H1 (cell line): ENCODE results near the gene IRF9. TPM values are rescaled to one million over a fixed set of nuclear protein-coding genes. Genes with fewer than 3 reads are reported as not detected.

Experiments
- CTCF ChIA-PET: fragments of 300-600 bp; sonication (Branson Sonifier 250); formaldehyde crosslinking; loops from one replicate; lab custom pipeline; 2021; ENCODE audit not compliant: partially characterized antibody; lab: Charles Lee
- POLR2A ChIA-PET: fragments of 300-600 bp; sonication (Branson Sonifier 250); formaldehyde crosslinking; loops from one replicate; lab custom pipeline; 2021; ENCODE audit warnings: inconsistent platforms; ENCODE audit not compliant: partially characterized antibody; lab: Charles Lee
- DNase-seq, 2 experiments: peaks; one replicate each; pipeline versions ENCODE4 v3.0.0 to v3.0.0-alpha.2; 2010 to 2022; ENCODE audit warnings: low spot score in 2 of 2, low read depth in 1 of 2, mixed read lengths in 1 of 2
- FAIRE-seq: peaks from 2 replicates; lab custom pipeline; 2011; peaks lifted over from hg19 to GRCh38; lab: Jason Lieb, UNC
- H2AFZ ChIP-seq: 2 replicates; pipeline ENCODE4 v1.8.1; 2012; ENCODE audit warnings: low read length, inconsistent platforms
- H2AK5ac ChIP-seq: 2 replicates; pipeline ENCODE4 v1.6.1; 2013; ENCODE audit warnings: low read depth, low read length
- H2BK120ac ChIP-seq: replicated peaks from 2 replicates; pipeline ENCODE3; 2013; ENCODE audit warnings: low read depth, low read length, inconsistent platforms
- H2BK12ac ChIP-seq: 2 replicates; pipeline ENCODE4 v1.6.1; 2013; ENCODE audit warnings: low read depth, low read length
- H2BK15ac ChIP-seq: 2 replicates; pipeline ENCODE4 v1.6.1; 2013; ENCODE audit warnings: low read length
- H2BK20ac ChIP-seq: 2 replicates; pipeline ENCODE4 v1.6.1; 2013; ENCODE audit warnings: low read length
- H2BK5ac ChIP-seq: 2 replicates; pipeline ENCODE4 v1.6.1; 2013; ENCODE audit warnings: low read depth, low read length
- H3K14ac ChIP-seq: 2 replicates; pipeline ENCODE4 v1.6.1; 2013; ENCODE audit warnings: inconsistent platforms; ENCODE audit not compliant: insufficient read length
- H3K18ac ChIP-seq: 2 replicates; pipeline ENCODE4 v1.6.1; 2013; ENCODE audit warnings: low read length; ENCODE audit errors: extremely low read depth
- H3K23ac ChIP-seq: 2 replicates; pipeline ENCODE4 v1.6.1; 2013; ENCODE audit warnings: inconsistent platforms; ENCODE audit not compliant: insufficient read length
- H3K23me2 ChIP-seq: 2 replicates; pipeline ENCODE4 v1.6.1; 2013; ENCODE audit warnings: low read depth, low read length
- H3K27ac ChIP-seq: 2 replicates; pipeline ENCODE4 v1.6.1; 2011; ENCODE audit warnings: low read depth, low read length, inconsistent platforms
- H3K27me3 ChIP-seq, 4 experiments: replicated peaks in 1 of 4; 1 replicate in 1 of 4; 2 replicates in 3 of 4; pipeline versions ENCODE4 v1.6.1 to v1.8.1; 2011 to 2013; ENCODE audit warnings: low read length in 3 of 4, mild to moderate bottlenecking in 3 of 4, inconsistent platforms in 2 of 4, mixed read lengths in 2 of 4, moderate library complexity in 1 of 4; ENCODE audit not compliant: control insufficient read depth in 3 of 4, insufficient read depth in 3 of 4; ENCODE audit errors: extremely low read depth in 1 of 4
- H3K36me3 ChIP-seq, 4 experiments: 2 replicates each; pipeline versions ENCODE4 v1.6.1 to v1.8.1; 2011 to 2013; ENCODE audit warnings: mild to moderate bottlenecking in 4 of 4, low read length in 3 of 4, moderate library complexity in 2 of 4, control low read depth in 1 of 4, inconsistent platforms in 1 of 4; ENCODE audit not compliant: insufficient read depth in 4 of 4, control insufficient read depth in 2 of 4
- H3K4ac ChIP-seq: replicated peaks from 2 replicates; pipeline ENCODE3; 2013; ENCODE audit warnings: low read length, low read depth, mixed read lengths, inconsistent platforms; ENCODE audit not compliant: insufficient read length
- H3K4me1 ChIP-seq, 4 experiments: replicated peaks in 1 of 4; 1 replicate in 1 of 4; 2 replicates in 3 of 4; pipeline versions ENCODE4 v1.6.1 to v1.8.1; 2011 to 2013; ENCODE audit warnings: low read length in 3 of 4, inconsistent platforms in 2 of 4, mixed read lengths in 1 of 4; ENCODE audit not compliant: insufficient read depth in 4 of 4, control insufficient read depth in 3 of 4
- H3K4me2 ChIP-seq, 2 experiments: 2 replicates each; pipeline versions ENCODE4 v1.6.1 to v1.8.1; 2011 to 2013; ENCODE audit warnings: low read depth in 2 of 2, low read length in 2 of 2, control low read depth in 1 of 2, inconsistent platforms in 1 of 2, mild to moderate bottlenecking in 1 of 2; ENCODE audit not compliant: insufficient read depth in 1 of 2
- H3K4me3 ChIP-seq, 4 experiments: fragments of 200-600, 300-600 bp in 1 of 4; sonication (generic), shearing (Covaris generic), sonication (Bioruptor Twin) in 1 of 4; 2 replicates each; pipeline versions ENCODE4 v1.5.1 to v1.8.1; 2011 to 2016; ENCODE audit warnings: low read length in 4 of 4, low read depth in 3 of 4, control low read depth in 2 of 4, inconsistent platforms in 2 of 4, mild to moderate bottlenecking in 2 of 4, mixed read lengths in 1 of 4, moderate library complexity in 1 of 4; ENCODE audit not compliant: insufficient read depth in 2 of 4; ENCODE audit errors: extremely low read depth in 1 of 4
- H3K56ac ChIP-seq: replicated peaks from 2 replicates; pipeline ENCODE3; 2013; ENCODE audit warnings: low read depth, mild to moderate bottlenecking, mixed read lengths, low read length, inconsistent platforms; ENCODE audit not compliant: insufficient read length
- H3K79me1 ChIP-seq: 2 replicates; pipeline ENCODE4 v1.6.1; 2013; ENCODE audit warnings: low read depth, low read length, control low read depth
- H3K79me2 ChIP-seq, 2 experiments: 2 replicates each; pipeline versions ENCODE4 v1.6.1 to v1.8.1; 2012 to 2013; ENCODE audit warnings: low read length in 2 of 2, mild to moderate bottlenecking in 2 of 2, inconsistent platforms in 1 of 2; ENCODE audit not compliant: insufficient read depth in 2 of 2, control insufficient read depth in 1 of 2
- H3K9ac ChIP-seq, 4 experiments: replicated peaks in 1 of 4; 1 replicate in 1 of 4; 2 replicates in 3 of 4; pipeline versions ENCODE4 v1.6.1 to v1.8.1; 2011 to 2013; ENCODE audit warnings: low read depth in 3 of 4, low read length in 3 of 4, control low read depth in 2 of 4, mild to moderate bottlenecking in 2 of 4, moderate library complexity in 2 of 4, inconsistent platforms in 1 of 4; ENCODE audit errors: extremely low read depth in 1 of 4
- H3K9me3 ChIP-seq, 2 experiments: 2 replicates each; pipeline versions ENCODE4 v1.6.1 to v1.8.1; 2012 to 2013; ENCODE audit warnings: mild to moderate bottlenecking in 2 of 2, moderate library complexity in 2 of 2, control low read depth in 1 of 2, inconsistent platforms in 1 of 2, low read depth in 1 of 2, low read length in 1 of 2, mixed read lengths in 1 of 2; ENCODE audit not compliant: insufficient read depth in 2 of 2
- H4K20me1 ChIP-seq, 2 experiments: replicated peaks in 1 of 2; 2 replicates each; pipeline versions ENCODE3 to v1.8.1; 2011 to 2013; ENCODE audit warnings: inconsistent platforms in 2 of 2, low read length in 2 of 2, mild to moderate bottlenecking in 1 of 2; ENCODE audit not compliant: insufficient read depth in 2 of 2, control insufficient read depth in 1 of 2
- H4K5ac ChIP-seq: 2 replicates; pipeline ENCODE4 v1.6.1; 2013; ENCODE audit warnings: low read length, low read depth, mixed read lengths, inconsistent platforms; ENCODE audit not compliant: insufficient read length
- H4K8ac ChIP-seq: 2 replicates; pipeline ENCODE4 v1.8.0; 2013; ENCODE audit warnings: mild to moderate bottlenecking, moderate library complexity, low read length, inconsistent platforms; ENCODE audit not compliant: insufficient read depth; ENCODE audit errors: extremely low read depth
- H4K91ac ChIP-seq: replicated peaks from 2 replicates; pipeline ENCODE3; 2013; ENCODE audit warnings: low read length, mixed read lengths, inconsistent platforms; ENCODE audit not compliant: insufficient read length
- CTCF ChIP-seq, 3 experiments: IDR thresholded peaks; 1 replicate in 2 of 3; 2 replicates in 1 of 3; pipeline versions ENCODE4 v1.5.1 to v1.6.1; 2011; ENCODE audit warnings: low read length in 3 of 3, mild to moderate bottlenecking in 3 of 3, inconsistent platforms in 2 of 3, low read depth in 1 of 3, moderate library complexity in 1 of 3; ENCODE audit not compliant: insufficient read depth in 1 of 3; ENCODE audit errors: control extremely low read depth in 1 of 3
- EZH2 ChIP-seq: fragments of 200-600 bp; sonication (generic); IDR thresholded peaks from 2 replicates; pipeline ENCODE4 v1.7.1; 2012; ENCODE audit warnings: low read depth, mild to moderate bottlenecking, moderate library complexity, low read length, inconsistent platforms; ENCODE audit not compliant: severe bottlenecking
- FOSL1 ChIP-seq: IDR thresholded peaks from 2 replicates; pipeline ENCODE4 v1.6.1; 2011; ENCODE audit warnings: mild to moderate bottlenecking, low read depth, low read length, moderate library complexity; ENCODE audit not compliant: insufficient read depth
- KDM4A ChIP-seq: IDR thresholded peaks from one replicate; pipeline ENCODE4 v1.7.1; 2012; ENCODE audit warnings: low read depth, mild to moderate bottlenecking, moderate library complexity, low read length, inconsistent platforms; ENCODE audit not compliant: severe bottlenecking
- USF2 ChIP-seq: IDR thresholded peaks from 2 replicates; pipeline ENCODE4 v1.6.1; 2011; ENCODE audit warnings: low read length, improper control_type of control experiment
- WGBS, 2 experiments: shearing (Covaris generic) in 1 of 2; methylation state at CpG; one replicate each; pipeline versions ENCODE4 v1.1.6 to v1.1.7; 2013 to 2015; ENCODE audit warnings: low lambda C conversion rate in 2 of 2, mixed read lengths in 2 of 2, inconsistent platforms in 1 of 2, low coverage in 1 of 2, missing lambda C conversion rate in 1 of 2; ENCODE audit not compliant: insufficient replicate concordance in 2 of 2, insufficient coverage in 1 of 2, insufficient read length in 1 of 2; ENCODE audit errors: extremely low coverage in 1 of 2, missing lambda C conversion rate in 1 of 2; 5-methylcytosine and 5-hydroxymethylcytosine counted together
- polyA plus RNA-seq, 7 experiments: library from polyadenylated mRNA; depleted of rRNA in 3 of 7; stranded (reverse) in 5 of 7; unstranded in 2 of 7; fragments of >200 nt in 5 of 7; fragments of 200-250 nt in 2 of 7; gene quantifications; 1 replicate in 5 of 7; 2 replicates in 1 of 7; 4 replicates in 1 of 7; pipeline versions ENCODE4 v1.2.1 to v1.2.3, GENCODE V29; 2011 to 2013; ENCODE audit warnings: missing spikeins in 2 of 7, mixed read lengths in 2 of 7
- total RNA-seq: library from RNA; stranded (reverse); fragmentation: NEBNext Ultra II Directional; extraction: Animal tissue kit (Norgen Biotek cat#: 25700); gene quantifications from 2 replicates; pipeline ENCODE4 v1.2.1, GENCODE V29; 2021

IRF9 gene
- total and polyA plus RNA-seq, 2 of the 8 experiments (the other 6 are each of a cell fraction or from before 2014, with no cell fraction given) = 11.4 to 13.2 TPM

GRCh38 chr14:24150061-24150460, 11.0 kb upstream of the IRF9 start:
- no peak overlapping the region for H4K5ac ChIP-seq
- H3K36me3 ChIP-seq = peaks cover 17 to 37% (median 35%) of the 10 kb centered on the region in 4 experiments
- H2BK15ac ChIP-seq = no peak overlapping the region
- H2BK12ac ChIP-seq = no peak overlapping the region
- POLR2A ChIA-PET = interaction anchor here (0.8 to 9.6 kb wide), 13 partner anchors 9 to 92 kb away, joined by 3 to 86 read pairs (median 5); partner anchors contain the start of genes DCAF11, EMC9, IRF9 and NRL
- CTCF ChIA-PET = interaction anchor here (0.7 to 3.4 kb wide), 6 partner anchors 8 to 92 kb away, joined by 3 to 26 read pairs (median 4); partner anchors contain the start of genes EMC9, IRF9 and PSME1
- 90% methylated on average over 9 of the region's 9 CpGs; no CpG with 5 or more reads in 1 of the 2 experiments for WGBS, 2 experiments
- peaks cover 0 to 10% (median 7%) of the 10 kb centered on the region in 4 experiments; a peak in 5 of 7 replicates for H3K4me1 ChIP-seq
- no peak overlapping the region for H3K14ac ChIP-seq
- H3K18ac ChIP-seq = no peak overlapping the region
- H3K23ac ChIP-seq = no peak overlapping the region
- H3K4me2 ChIP-seq = no peak overlapping the region
- no peak overlapping the region for H3K9ac ChIP-seq
- H3K4me3 ChIP-seq = no peak overlapping the region
- H2BK5ac ChIP-seq = no peak overlapping the region
- DNase-seq (no peak), FAIRE-seq (no peak)
- no peak overlapping the region for H4K91ac ChIP-seq
- peaks cover 0 to 28% of the 10 kb centered on the region in 2 experiments; a peak in 3 of 4 replicates for H3K79me2 ChIP-seq
- no peak overlapping the region for H3K27ac ChIP-seq
- peaks cover 0 to 22% of the 10 kb centered on the region in 2 experiments for H4K20me1 ChIP-seq
- no peak overlapping the region for H3K4ac ChIP-seq
- no peak overlapping the region for H3K56ac ChIP-seq
- H4K8ac ChIP-seq = no peak overlapping the region
- no peak overlapping the region for H2AK5ac ChIP-seq
- H2BK20ac ChIP-seq = no peak overlapping the region
- no peak overlapping the region for H2BK120ac ChIP-seq
- peaks cover 10% of the 10 kb centered on the region for H3K23me2 ChIP-seq
- no peaks in the 10 kb centered on the region for H3K9me3 ChIP-seq
- peaks cover 11% of the 10 kb centered on the region; the same call in 1 of the 2 replicates for H3K79me1 ChIP-seq
- H2AFZ ChIP-seq = no peak overlapping the region
- no peaks in the 10 kb centered on the region for H3K27me3 ChIP-seq
- no peak for TF ChIP-seq USF2
- TF ChIP-seq KDM4A = no peak
- TF ChIP-seq EZH2 = no peak
- no peak for TF ChIP-seq FOSL1
- no peak for TF ChIP-seq CTCF (IDR thresholded peaks at IDR 0.05; ENCODE audit: control extremely low read depth in 1 of 3, insufficient read depth in 1 of 3, low read depth in 1 of 3, low read length in 3 of 3)
